GM19324 (cell line): Measurements from ENCODE around the gene RHBDL1.

ENCODE experiments used
- ATAC-seq: cut with Tn5 transposase; IDR thresholded peaks from one replicate; pipeline ENCODE4 v1.9.1; 2021; ENCODE audit warnings: mild to moderate bottlenecking, moderate library complexity; ENCODE audit not compliant: unreplicated experiment, low FRiP score

RHBDL1 gene

DNA sequence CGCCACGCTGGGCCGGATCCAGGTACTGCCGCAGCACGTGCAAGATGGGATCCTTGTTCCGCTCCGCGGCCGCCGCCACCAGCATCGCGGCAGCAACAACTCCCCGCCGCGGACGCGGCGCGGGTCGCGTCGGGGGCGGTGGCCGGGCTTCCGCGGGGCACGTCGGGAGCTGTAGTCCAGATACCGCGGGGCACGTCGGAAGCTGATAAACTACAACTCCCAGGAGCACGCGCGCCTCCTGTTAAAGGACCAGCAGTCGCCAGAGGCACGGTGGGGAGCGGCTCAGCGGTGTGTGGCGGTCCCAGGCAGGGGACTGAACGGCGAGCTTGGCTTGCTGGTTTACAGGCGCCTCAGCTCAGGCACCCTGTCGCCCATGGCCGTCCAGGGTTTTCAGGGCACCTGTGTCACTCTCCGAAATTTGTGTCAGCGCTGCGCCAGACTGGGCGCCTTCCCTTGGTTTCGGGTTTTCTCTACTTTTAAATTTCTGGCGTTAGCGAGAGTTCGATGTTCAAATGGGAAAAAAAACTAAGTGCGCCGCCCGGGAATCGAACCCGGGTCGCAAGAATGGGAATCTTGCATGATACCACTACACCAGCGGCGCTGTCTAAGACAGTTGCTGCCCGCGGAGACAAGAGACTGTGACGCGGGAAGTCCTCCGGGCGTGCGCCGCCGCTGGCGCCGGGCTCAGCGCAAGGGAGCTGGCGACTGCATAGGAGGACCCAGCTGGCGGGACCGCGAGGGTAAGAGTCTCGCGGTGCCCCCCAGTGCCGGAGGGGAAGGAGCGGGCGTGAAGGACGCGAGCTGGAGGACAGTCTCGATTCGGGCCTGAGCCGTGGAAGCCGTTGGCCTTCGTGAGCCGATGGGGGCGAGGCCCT, 39.0 kb upstream of the RHBDL1 start, which contains the start of gene METTL26:
TSS of gene METTL26 (minus strand) at position 100 of the 875 bp plus-strand sequence. CDS start at position 85, 15 bp downstream.
- peak; percentile 70 for ATAC-seq

GRCh38 chr16:637081-638018, 38.1 kb upstream of the RHBDL1 start:
- no peak for ATAC-seq

- ATAC-seq = no peak
Observed at GRCh38 chr16:638034-638543, 37.4 kb upstream of the RHBDL1 start.

GRCh38 chr16:638836-639235, 36.6 kb upstream of the RHBDL1 start:
- ATAC-seq = no peak

DNA sequence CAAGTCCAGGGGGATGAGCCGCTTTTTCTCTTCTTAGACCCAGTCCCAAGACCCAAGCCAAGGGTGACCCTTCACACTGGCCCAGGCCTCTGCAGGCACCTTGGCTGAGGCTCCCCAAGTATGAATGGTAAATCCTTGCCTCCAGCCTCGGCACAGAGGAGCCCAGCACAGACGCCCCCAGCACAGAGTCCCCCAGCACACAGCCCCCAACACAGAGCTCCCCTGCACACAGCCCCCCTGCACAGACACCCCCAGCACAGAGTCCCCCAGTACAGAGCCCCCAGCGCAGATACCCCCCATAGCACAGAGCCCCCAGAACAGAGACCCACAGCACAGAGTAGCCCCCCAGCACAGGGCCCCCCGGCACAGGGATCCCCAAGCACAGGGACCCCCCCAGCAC, 34.9 kb upstream of the RHBDL1 start:
- ATAC-seq = no peak

GRCh38 chr16:641326-642188, 33.9 kb upstream of the RHBDL1 start, which contains the start of gene MCRIP2:
TSS of gene MCRIP2 (plus strand) at chr16:641828. CDS start at chr16:641992, 164 bp downstream.
- ATAC-seq = peak; percentile 57

GRCh38 chr16:642189-643049, 33.1 kb upstream of the RHBDL1 start:
- ATAC-seq = peak; percentile 47

DNA sequence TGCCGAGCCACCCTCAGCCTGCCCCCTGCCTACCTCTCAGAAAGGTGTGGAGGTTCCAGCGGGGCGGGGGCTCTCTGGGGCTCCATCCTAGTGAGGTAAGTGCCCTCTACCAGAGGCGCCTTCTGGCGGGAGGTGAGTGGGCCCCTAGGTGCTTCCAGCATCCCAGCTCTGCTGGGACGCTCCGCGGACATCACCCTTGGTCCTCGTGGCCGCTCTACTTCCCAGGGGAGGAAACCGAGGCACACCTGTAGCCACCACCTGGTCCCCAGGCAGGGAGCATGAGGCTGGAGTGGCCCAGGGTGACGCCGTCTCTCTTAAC, 32.5 kb upstream of the RHBDL1 start:
- no peak for ATAC-seq

DNA sequence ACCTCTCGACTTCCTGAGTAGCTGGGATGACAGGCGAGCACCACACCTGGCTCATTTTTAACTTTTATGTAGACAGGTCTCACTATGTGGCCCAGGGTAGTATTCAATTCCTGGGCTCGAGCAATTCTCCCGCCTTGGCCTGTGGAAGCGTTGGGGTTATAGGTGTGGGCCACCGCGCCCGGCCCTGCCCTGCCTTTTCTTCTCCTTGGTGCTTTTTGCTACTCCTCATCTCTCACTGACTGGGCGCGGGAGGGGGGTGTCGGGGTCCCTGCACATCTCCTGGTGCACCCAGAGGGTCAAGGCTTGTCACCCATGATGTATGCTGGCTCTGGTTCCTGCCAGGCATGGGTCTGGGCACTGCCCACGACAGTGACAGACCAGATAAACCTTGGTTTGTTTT, 30.9 kb upstream of the RHBDL1 start:
- ATAC-seq = no peak

GRCh38 chr16:645852-646678, 29.4 kb upstream of the RHBDL1 start:
- ATAC-seq = no peak

- no peak for ATAC-seq
Observed at GRCh38 chr16:646679-647172, 28.7 kb upstream of the RHBDL1 start.

- no peak for ATAC-seq
Observed at GRCh38 chr16:647173-647902, 28.1 kb upstream of the RHBDL1 start.

- ATAC-seq = no peak
Observed at GRCh38 chr16:648071-648780, 27.2 kb upstream of the RHBDL1 start.

DNA sequence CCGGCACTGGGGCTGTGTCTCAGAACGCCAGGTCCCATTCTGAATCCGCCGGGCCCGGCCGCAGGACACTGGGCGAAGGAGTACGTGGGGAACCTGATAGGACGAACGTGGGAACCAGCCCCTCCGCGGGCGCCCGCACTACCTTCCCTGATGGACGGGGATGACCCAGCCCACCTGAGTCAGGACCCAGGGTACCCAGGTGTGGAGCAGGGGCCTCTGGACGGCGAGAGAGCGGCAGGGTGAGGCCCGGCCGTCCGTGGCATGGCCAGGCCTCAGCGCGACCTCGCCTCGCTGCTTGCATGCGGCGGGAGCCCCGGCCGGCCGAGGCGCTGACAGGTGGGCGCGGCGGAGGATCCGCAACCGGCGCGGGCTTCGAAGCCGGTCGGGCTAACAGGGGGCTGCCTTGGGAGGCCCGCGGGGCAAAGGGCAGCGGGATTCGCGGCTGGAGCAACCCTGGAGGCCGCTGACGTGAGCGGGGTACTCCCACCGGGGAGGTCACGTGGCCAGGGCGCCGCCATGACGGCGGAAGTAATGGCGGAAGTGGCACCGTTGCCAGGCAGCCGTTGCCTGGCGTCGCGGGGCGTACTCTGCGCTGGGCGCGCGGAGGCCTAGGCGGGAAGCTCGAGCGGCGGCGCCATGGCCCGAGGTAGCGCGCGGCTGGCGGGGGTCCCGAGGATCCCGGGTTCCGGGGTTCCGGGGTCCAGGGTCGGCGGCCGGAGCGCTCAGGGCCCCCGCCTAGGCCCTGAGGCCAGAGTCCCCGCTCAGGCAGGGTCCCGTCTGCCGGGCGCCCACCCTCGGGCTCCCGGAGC, 26.5 kb upstream of the RHBDL1 start, which contains the start of gene WDR90:
TSS of gene WDR90 (plus strand) at position 585 of the 809 bp plus-strand sequence. CDS start at position 637, 52 bp downstream.
- peak; percentile 78 for ATAC-seq

- ATAC-seq = peak; percentile 1
Observed at GRCh38 chr16:649631-650030, 25.8 kb upstream of the RHBDL1 start.

- ATAC-seq = no peak
Observed at GRCh38 chr16:651844-652243, 23.6 kb upstream of the RHBDL1 start.
